Measurements from ENCODE around the gene RNF14. TPM values are rescaled to one million over a fixed set of nuclear protein-coding genes. Genes with fewer than 3 reads are reported as not detected.
"Not testable (repeated sequence)": the region's sequence is repeated elsewhere in the genome, so short reads cannot be mapped to it uniquely, and the experiment has no call there.

Gene RNF14, protein sequence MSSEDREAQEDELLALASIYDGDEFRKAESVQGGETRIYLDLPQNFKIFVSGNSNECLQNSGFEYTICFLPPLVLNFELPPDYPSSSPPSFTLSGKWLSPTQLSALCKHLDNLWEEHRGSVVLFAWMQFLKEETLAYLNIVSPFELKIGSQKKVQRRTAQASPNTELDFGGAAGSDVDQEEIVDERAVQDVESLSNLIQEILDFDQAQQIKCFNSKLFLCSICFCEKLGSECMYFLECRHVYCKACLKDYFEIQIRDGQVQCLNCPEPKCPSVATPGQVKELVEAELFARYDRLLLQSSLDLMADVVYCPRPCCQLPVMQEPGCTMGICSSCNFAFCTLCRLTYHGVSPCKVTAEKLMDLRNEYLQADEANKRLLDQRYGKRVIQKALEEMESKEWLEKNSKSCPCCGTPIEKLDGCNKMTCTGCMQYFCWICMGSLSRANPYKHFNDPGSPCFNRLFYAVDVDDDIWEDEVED
- total RNA-seq: 10 to 100 TPM; 11.9 to 45.0 (median 23.6) TPM

- Histone ChIP-seq H3K9me3 (no peaks in the 10 kb centered on the region), H3K4me3 (peak within 1 kb of the TSS; percentile 49 to 84 (median 68)), H3K36me3 (peaks cover 0 to 31% (median 0%) of the 10 kb centered on the region in 3 donors), H3K27me3 (no peaks in the 10 kb centered on the region), H3K27ac (peak within 1 kb of the TSS; percentile 96 to 99 (median 97)), H3K4me1 (peaks cover 10 to 33% (median 12%) of the 10 kb centered on the region in 3 donors)
- intact Hi-C loops (cut with DNase I): no loop called here
- DNase-seq: peak; percentile 71
- TF ChIP-seq CTCF (IDR thresholded peaks at IDR 0.05) (peak; percentile 88 to 98 (median 96)), POLR2A (IDR thresholded peaks at IDR 0.05) (peak in 3 of 4 donors; percentile 78 to 97 (median 92))
- 0 to 2% methylated on average over 2 to 7 of the region's 63 CpGs for WGBS, 2 donors
Observed at GRCh38 chr5:141968914-141969608, at the start of gene RNF14. Gene RNF14, plus strand, starts transcription at chr5:141969105. Its CDS starts 4,484 bp downstream, at chr5:141973589.

GRCh38 chr5:141919218-141920119, 49.4 kb upstream of the RNF14 start:
- WGBS, 2 donors: 85 to 95% methylated on average over 6 to 8 of the region's 8 CpGs
- Histone ChIP-seq H3K4me1 (peaks cover 5 to 19% (median 9%) of the 10 kb centered on the region in 3 donors), H3K36me3 (no peaks in the 10 kb centered on the region), H3K27ac (no peak overlapping the region), H3K9me3 (no peaks in the 10 kb centered on the region), H3K27me3 (peaks cover 0 to 4% (median 0%) of the 10 kb centered on the region in 4 donors), H3K4me3 (no peak overlapping the region)
- intact Hi-C loops (cut with DNase I): no loop called here
- TF ChIP-seq CTCF (IDR thresholded peaks at IDR 0.05): no peak
- TF ChIP-seq POLR2A (IDR thresholded peaks at IDR 0.05): no peak
- no peak for DNase-seq

DNA sequence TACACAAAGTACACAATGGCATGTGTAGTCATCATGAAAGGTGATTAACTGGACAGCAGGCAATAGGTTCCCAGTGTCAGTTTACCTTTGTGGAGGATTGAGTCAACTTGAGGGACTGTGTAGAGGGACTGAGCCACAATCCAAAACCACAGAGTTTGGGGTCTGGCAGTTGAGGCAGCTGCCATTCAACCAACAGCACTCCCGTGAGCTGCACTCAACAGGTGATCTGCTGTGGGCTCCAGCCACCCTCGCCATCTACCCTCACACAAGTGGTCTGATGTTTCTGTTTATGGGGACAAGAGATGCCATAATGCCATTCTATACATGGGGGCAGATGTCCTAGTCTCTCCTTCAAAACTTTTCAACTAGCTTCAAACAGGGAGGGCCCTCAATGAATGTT, 48.1 kb upstream of the RNF14 start:
- Histone ChIP-seq H3K36me3 (peaks cover 5 to 12% (median 8%) of the 10 kb centered on the region in 3 donors), H3K9me3 (no peaks in the 10 kb centered on the region), H3K27me3 (no peaks in the 10 kb centered on the region), H3K27ac (no peak overlapping the region), H3K4me1 (peaks cover 5 to 27% (median 13%) of the 10 kb centered on the region in 3 donors), H3K4me3 (no peak overlapping the region)
- no peak for TF ChIP-seq POLR2A (IDR thresholded peaks at IDR 0.05)
- TF ChIP-seq CTCF (IDR thresholded peaks at IDR 0.05): no peak
- 62 to 100% methylated on average over 2 of the region's 2 CpGs for WGBS, 2 donors
- intact Hi-C loops (cut with DNase I): no loop called here
- no peak for DNase-seq

DNA sequence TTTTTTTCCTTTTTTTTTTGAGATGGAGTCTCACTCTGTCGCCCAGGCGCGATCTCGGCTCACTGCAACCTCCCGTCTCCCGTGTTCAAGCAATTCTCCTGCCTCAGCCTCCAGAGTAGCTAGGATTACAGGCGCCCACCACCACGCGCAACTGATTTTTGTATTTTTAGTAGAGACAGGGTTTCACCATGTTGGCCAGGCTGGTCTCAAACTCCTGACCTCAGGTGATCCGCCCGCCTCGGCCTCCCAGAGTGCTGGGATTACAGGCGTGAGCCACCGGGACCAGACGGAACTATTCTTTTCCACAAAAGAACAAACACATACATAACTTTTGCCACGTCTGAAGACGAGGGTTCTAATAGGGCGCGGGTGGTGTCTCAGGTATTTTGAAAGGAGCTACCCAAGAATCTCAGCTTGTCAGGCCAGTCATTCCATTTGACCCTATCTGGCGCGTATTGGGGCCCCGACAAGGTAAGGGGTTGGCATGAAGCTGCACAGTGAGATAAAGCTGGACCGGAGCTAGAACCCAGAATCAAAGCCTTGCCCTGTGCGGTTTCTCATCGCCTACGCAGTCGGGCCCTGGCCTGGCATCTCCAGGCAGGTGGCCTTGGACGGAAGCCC, 46.0 kb upstream of the RNF14 start:
- H3K27me3 ChIP-seq; H3K9me3 ChIP-seq; intact Hi-C loops (cut with DNase I); DNase-seq: not testable (repeated sequence)
- Histone ChIP-seq H3K27ac (peak overlapping the region; percentile 97 to 99 (median 98)), H3K4me1 (peaks cover 5 to 44% (median 16%) of the 10 kb centered on the region in 3 donors), H3K36me3 (peaks cover 15 to 34% (median 17%) of the 10 kb centered on the region in 3 donors), H3K4me3 (peak overlapping the region; percentile 65 to 84 (median 78))
- 32 to 63% methylated on average over 13 to 19 of the region's 28 CpGs for WGBS, 2 donors

Data from esophagus squamous epithelium (tissue), 5 donors.